ENCODE results near the gene RTN3. TPM values are rescaled to one million over a fixed set of nuclear protein-coding genes. Genes with fewer than 3 reads are reported as not detected.

RTN3 gene
- total RNA-seq, 1 donor from 2014 or later: 279 TPM

GRCh38 chr11:63745304-63746170, 64.2 kb downstream of the RTN3 start:
- no peak for TF ChIP-seq EZH2 (IDR thresholded peaks at IDR 0.05)
- TF ChIP-seq, protein P1, sequence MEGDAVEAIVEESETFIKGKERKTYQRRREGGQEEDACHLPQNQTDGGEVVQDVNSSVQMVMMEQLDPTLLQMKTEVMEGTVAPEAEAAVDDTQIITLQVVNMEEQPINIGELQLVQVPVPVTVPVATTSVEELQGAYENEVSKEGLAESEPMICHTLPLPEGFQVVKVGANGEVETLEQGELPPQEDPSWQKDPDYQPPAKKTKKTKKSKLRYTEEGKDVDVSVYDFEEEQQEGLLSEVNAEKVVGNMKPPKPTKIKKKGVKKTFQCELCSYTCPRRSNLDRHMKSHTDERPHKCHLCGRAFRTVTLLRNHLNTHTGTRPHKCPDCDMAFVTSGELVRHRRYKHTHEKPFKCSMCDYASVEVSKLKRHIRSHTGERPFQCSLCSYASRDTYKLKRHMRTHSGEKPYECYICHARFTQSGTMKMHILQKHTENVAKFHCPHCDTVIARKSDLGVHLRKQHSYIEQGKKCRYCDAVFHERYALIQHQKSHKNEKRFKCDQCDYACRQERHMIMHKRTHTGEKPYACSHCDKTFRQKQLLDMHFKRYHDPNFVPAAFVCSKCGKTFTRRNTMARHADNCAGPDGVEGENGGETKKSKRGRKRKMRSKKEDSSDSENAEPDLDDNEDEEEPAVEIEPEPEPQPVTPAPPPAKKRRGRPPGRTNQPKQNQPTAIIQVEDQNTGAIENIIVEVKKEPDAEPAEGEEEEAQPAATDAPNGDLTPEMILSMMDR (IDR thresholded peaks at IDR 0.05): peak; percentile 19
- Mint-ChIP-seq H3K9me3 (no peaks in the 10 kb centered on the region), H3K4me1 (no peaks in the 10 kb centered on the region), H3K27ac (peak overlapping the region; percentile 12), H3K27me3 (ENCODE audit: insufficient read depth, low read depth) (no peaks in the 10 kb centered on the region), H3K36me3 (peaks cover 8% of the 10 kb centered on the region), H3K4me3 (no peak overlapping the region)
- no peak overlapping the region for H3K4me3 ChIP-seq
- H3K4me1 ChIP-seq: no peaks in the 10 kb centered on the region
- H3K79me2 ChIP-seq (ENCODE audit: low read depth): peaks cover 94% of the 10 kb centered on the region
- no peaks in the 10 kb centered on the region for H3K36me3 ChIP-seq
- no peaks in the 10 kb centered on the region for H3K9me3 ChIP-seq (ENCODE audit: low read depth)
- peaks cover 84% of the 10 kb centered on the region for H4K20me1 ChIP-seq (ENCODE audit: low read depth)
- H3F3A ChIP-seq (ENCODE audit: low read depth): peaks cover 14% of the 10 kb centered on the region
- no peak overlapping the region for H3K9ac ChIP-seq
- peak overlapping the region; percentile 46 for H3K27ac ChIP-seq
- no peak for DNase-seq (ENCODE audit: low spot score)
- no peak overlapping the region for H2AFZ ChIP-seq (replicated peaks)
- no peaks in the 10 kb centered on the region for H3K27me3 ChIP-seq
- H3K4me2 ChIP-seq: no peak overlapping the region

DNA sequence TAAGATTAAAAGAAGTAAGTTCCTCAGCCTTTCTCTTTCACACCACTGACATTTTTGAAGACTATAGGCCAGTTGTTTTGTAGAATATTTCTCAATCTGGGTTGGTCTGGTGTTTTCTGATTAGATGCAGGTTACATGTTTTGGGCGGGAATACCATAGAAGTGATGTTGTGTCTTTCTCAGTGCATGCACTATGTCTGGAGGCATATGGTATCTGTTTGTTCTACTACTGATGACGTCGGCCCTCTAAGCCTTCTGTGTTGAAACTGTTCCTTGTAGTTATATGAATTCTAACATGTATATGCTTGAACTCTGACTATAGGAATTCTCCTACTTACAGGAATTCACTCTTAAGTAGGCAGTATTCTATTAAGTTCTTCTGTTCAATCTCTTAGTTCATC, 65.7 kb downstream of the RTN3 start:
- no peak for DNase-seq (ENCODE audit: low spot score)
- no peak overlapping the region for H3K27ac Mint-ChIP-seq
- Histone ChIP-seq H3K4me3 (no peak overlapping the region), H3K4me1 (no peaks in the 10 kb centered on the region), H3K36me3 (no peaks in the 10 kb centered on the region), H2AFZ (replicated peaks) (no peak overlapping the region), H3K9me3 (ENCODE audit: low read depth) (no peaks in the 10 kb centered on the region), H4K20me1 (ENCODE audit: low read depth) (peaks cover 88% of the 10 kb centered on the region), H3K9ac (no peak overlapping the region), H3F3A (ENCODE audit: low read depth) (peaks cover 14% of the 10 kb centered on the region), H3K4me2 (no peak overlapping the region), H3K27ac (no peak overlapping the region), H3K27me3 (no peaks in the 10 kb centered on the region), H3K79me2 (ENCODE audit: low read depth) (peaks cover 80% of the 10 kb centered on the region)
- H3K9me3 Mint-ChIP-seq: no peaks in the 10 kb centered on the region
- H3K4me1 Mint-ChIP-seq: no peaks in the 10 kb centered on the region
- peaks cover 13% of the 10 kb centered on the region for H3K36me3 Mint-ChIP-seq
- TF ChIP-seq, protein P1 (IDR thresholded peaks at IDR 0.05): no peak
- no peak for TF ChIP-seq EZH2 (IDR thresholded peaks at IDR 0.05)
- no peak for TF ChIP-seq EZH2phosphoT487 (IDR thresholded peaks at IDR 0.05)
- no peak overlapping the region for H3K4me3 Mint-ChIP-seq
- no peaks in the 10 kb centered on the region for H3K27me3 Mint-ChIP-seq (ENCODE audit: insufficient read depth, low read depth)

- H3K27me3 ChIP-seq: no peaks in the 10 kb centered on the region
- H3K27ac ChIP-seq: no peak overlapping the region
- H4K20me1 ChIP-seq (ENCODE audit: low read depth): peaks cover 73% of the 10 kb centered on the region
- H3K9ac ChIP-seq: no peak overlapping the region
- Mint-ChIP-seq H3K27me3 (ENCODE audit: insufficient read depth, low read depth) (no peaks in the 10 kb centered on the region), H3K4me1 (no peaks in the 10 kb centered on the region), H3K9me3 (no peaks in the 10 kb centered on the region), H3K27ac (no peak overlapping the region), H3K4me3 (no peak overlapping the region), H3K36me3 (peaks cover 25% of the 10 kb centered on the region)
- H3F3A ChIP-seq (ENCODE audit: low read depth): peaks cover 16% of the 10 kb centered on the region
- H3K79me2 ChIP-seq (ENCODE audit: low read depth): peaks cover 54% of the 10 kb centered on the region
- no peaks in the 10 kb centered on the region for H3K36me3 ChIP-seq
- H3K4me3 ChIP-seq: no peak overlapping the region
- no peak for DNase-seq (ENCODE audit: low spot score)
- no peak for TF ChIP-seq EZH2 (IDR thresholded peaks at IDR 0.05)
- TF ChIP-seq EZH2phosphoT487 (IDR thresholded peaks at IDR 0.05): no peak
- TF ChIP-seq, protein P1 (IDR thresholded peaks at IDR 0.05): no peak
- no peaks in the 10 kb centered on the region for H3K9me3 ChIP-seq (ENCODE audit: low read depth)
- no peak overlapping the region for H2AFZ ChIP-seq (replicated peaks)
- H3K4me1 ChIP-seq: no peaks in the 10 kb centered on the region
- H3K4me2 ChIP-seq: no peak overlapping the region
Measured at GRCh38 chr11:63749624-63750023, 68.3 kb downstream of the RTN3 start.

Data from neural progenitor cell (in vitro differentiated cells).